Effector memory CD8-positive, alpha-beta T cell (primary cell): ENCODE data around the gene GH2.
"Not testable (repeated sequence)": the region's sequence is repeated elsewhere in the genome, so short reads cannot be mapped to it uniquely, and the experiment has no call there.

Source experiments
- ATAC-seq: fragments of 150-1000 bp; cut with Tn5 transposase; replicated peaks from 2 replicates; pipeline ENCODE4 v1.10.0; 2021; ENCODE audit warnings: mild to moderate bottlenecking, moderate library complexity
- DNase-seq, 3 experiments: peaks; one replicate each; pipeline ENCODE4 v3.0.0; 2021
- H3K27ac Mint-ChIP-seq, 2 donors: one replicate each; pipeline ENCODE4 v1.8.0; 2022; ENCODE audit warnings: mild to moderate bottlenecking in 2 of 2, mixed read lengths in 2 of 2, moderate library complexity in 2 of 2
- H3K27me3 Mint-ChIP-seq, 2 donors: one replicate each; pipeline ENCODE4 v1.8.0; 2022; ENCODE audit warnings: mixed read lengths in 2 of 2
- H3K36me3 Mint-ChIP-seq: one replicate; pipeline ENCODE4 v1.8.0; 2022; ENCODE audit warnings: mild to moderate bottlenecking, moderate library complexity, mixed read lengths; ENCODE audit not compliant: insufficient read depth
- H3K4me1 Mint-ChIP-seq, 2 donors: one replicate each; pipeline ENCODE4 v1.8.0; 2022; ENCODE audit warnings: low read depth in 2 of 2, mixed read lengths in 2 of 2
- H3K4me3 Mint-ChIP-seq, 2 donors: one replicate each; pipeline ENCODE4 v1.8.0; 2022; ENCODE audit warnings: mild to moderate bottlenecking in 2 of 2, mixed read lengths in 2 of 2, moderate library complexity in 2 of 2
- H3K9me3 Mint-ChIP-seq, 2 donors: one replicate each; pipeline ENCODE4 v1.8.0; 2022; ENCODE audit warnings: mixed read lengths in 2 of 2

Gene GH2

GRCh38 chr17:63903787-63904201 lies 22.1 kb upstream of the GH2 start:
- H3K36me3 Mint-ChIP-seq, H3K4me1 Mint-ChIP-seq, H3K27ac Mint-ChIP-seq, H3K4me3 Mint-ChIP-seq, H3K9me3 Mint-ChIP-seq: not testable (repeated sequence)
- H3K27me3 Mint-ChIP-seq, result peaks cover 7 to 17% of the 10 kb centered on the region in 2 donors
- ATAC-seq (peak; percentile 73), DNase-seq (peak; percentile 28 to 39 (median 33))

- peaks cover 7 to 17% of the 10 kb centered on the region in 2 donors for H3K27me3 Mint-ChIP-seq
- not testable (repeated sequence) for DNase-seq, H3K4me3 Mint-ChIP-seq, H3K9me3 Mint-ChIP-seq, ATAC-seq, H3K36me3 Mint-ChIP-seq, H3K27ac Mint-ChIP-seq, H3K4me1 Mint-ChIP-seq
Measured at GRCh38 chr17:63901971-63902370, 20.2 kb upstream of the GH2 start.

- not testable (repeated sequence) for H3K36me3 Mint-ChIP-seq, H3K4me1 Mint-ChIP-seq, H3K9me3 Mint-ChIP-seq, H3K4me3 Mint-ChIP-seq
- ATAC-seq, result peak; percentile 78
- peaks cover 7 to 17% of the 10 kb centered on the region in 2 donors for H3K27me3 Mint-ChIP-seq
- DNase-seq, result peak in 1 of 3 experiments; percentile 12
- H3K27ac Mint-ChIP-seq, result peak overlapping the region in 1 of 2 donors; percentile 10
Measured at GRCh38 chr17:63898899-63899798, 17.4 kb upstream of the GH2 start.

GRCh38 chr17:63896524-63897354 lies 15.0 kb upstream of the GH2 start, which contains the start of gene CSH1:
CSH1 (minus strand) TSS chr17:63896574; CDS start chr17:63896511, 63 bp downstream.
- not testable (repeated sequence) for H3K27me3 Mint-ChIP-seq, H3K27ac Mint-ChIP-seq, H3K36me3 Mint-ChIP-seq, H3K4me3 Mint-ChIP-seq, ATAC-seq, H3K4me1 Mint-ChIP-seq, DNase-seq, H3K9me3 Mint-ChIP-seq

- H3K4me3 Mint-ChIP-seq, H3K27ac Mint-ChIP-seq, DNase-seq, H3K27me3 Mint-ChIP-seq, H3K36me3 Mint-ChIP-seq, ATAC-seq, H3K9me3 Mint-ChIP-seq, H3K4me1 Mint-ChIP-seq: not testable (repeated sequence)
Measured at GRCh38 chr17:63894821-63895220, 13.1 kb upstream of the GH2 start.

- not testable (repeated sequence) for DNase-seq, H3K27me3 Mint-ChIP-seq, ATAC-seq, H3K27ac Mint-ChIP-seq, H3K36me3 Mint-ChIP-seq, H3K4me1 Mint-ChIP-seq, H3K9me3 Mint-ChIP-seq, H3K4me3 Mint-ChIP-seq
Measured at GRCh38 chr17:63894021-63894420, 12.3 kb upstream of the GH2 start.

GRCh38 chr17:63892316-63893037 lies 10.7 kb upstream of the GH2 start:
- not testable (repeated sequence) for H3K27ac Mint-ChIP-seq, H3K4me1 Mint-ChIP-seq, DNase-seq, H3K9me3 Mint-ChIP-seq, H3K4me3 Mint-ChIP-seq, ATAC-seq, H3K36me3 Mint-ChIP-seq, H3K27me3 Mint-ChIP-seq

- H3K4me3 Mint-ChIP-seq, H3K4me1 Mint-ChIP-seq, H3K9me3 Mint-ChIP-seq, H3K27me3 Mint-ChIP-seq, H3K27ac Mint-ChIP-seq, H3K36me3 Mint-ChIP-seq: not testable (repeated sequence)
- DNase-seq, result peak in 2 of 3 experiments; percentile 15 to 20
- ATAC-seq, result peak; percentile 70
Measured at GRCh38 chr17:63889026-63889848, 7.5 kb upstream of the GH2 start.

- not testable (repeated sequence) for H3K4me3 Mint-ChIP-seq, H3K27ac Mint-ChIP-seq
- peaks cover 9 to 15% of the 10 kb centered on the region in 2 donors for H3K4me1 Mint-ChIP-seq
Measured at GRCh38 chr17:63885119-63885518, 3.4 kb upstream of the GH2 start.

GRCh38 chr17:63882626-63883126 lies 932 bp upstream of the GH2 start:
- not testable (repeated sequence) for H3K36me3 Mint-ChIP-seq, H3K4me1 Mint-ChIP-seq, H3K4me3 Mint-ChIP-seq, H3K9me3 Mint-ChIP-seq, DNase-seq, H3K27ac Mint-ChIP-seq, ATAC-seq
- peaks cover 10% of the 10 kb centered on the region in 2 donors for H3K27me3 Mint-ChIP-seq

More at GRCh38 chr17:63885119-63885518, 3.4 kb upstream of the GH2 start:
- not testable (repeated sequence) for H3K9me3 Mint-ChIP-seq, ATAC-seq, H3K27me3 Mint-ChIP-seq, DNase-seq, H3K36me3 Mint-ChIP-seq

- ATAC-seq, H3K27ac Mint-ChIP-seq, H3K4me3 Mint-ChIP-seq, DNase-seq, H3K9me3 Mint-ChIP-seq, H3K4me1 Mint-ChIP-seq, H3K36me3 Mint-ChIP-seq: not testable (repeated sequence)
- peaks cover 10 to 14% of the 10 kb centered on the region in 2 donors for H3K27me3 Mint-ChIP-seq
Measured at GRCh38 chr17:63881337-63881736, 407 bp downstream of the GH2 start.

- no peak for ATAC-seq
- peaks cover 11 to 14% of the 10 kb centered on the region in 2 donors for H3K27me3 Mint-ChIP-seq
- H3K9me3 Mint-ChIP-seq, result no peaks in the 10 kb centered on the region
- no peak overlapping the region for H3K4me3 Mint-ChIP-seq
- H3K27ac Mint-ChIP-seq, result no peak overlapping the region
- no peak for DNase-seq
- H3K36me3 Mint-ChIP-seq, result peaks cover 4% of the 10 kb centered on the region
- peaks cover 4 to 6% of the 10 kb centered on the region in 2 donors for H3K4me1 Mint-ChIP-seq
Measured at GRCh38 chr17:63880706-63881105, 1.0 kb downstream of the GH2 start.
